Fibroblast of gingiva (primary cell): ENCODE data around the gene ARHGAP31.
"Not testable (repeated sequence)": the region's sequence is repeated elsewhere in the genome, so short reads cannot be mapped to it uniquely, and the experiment has no call there.

Experiments used
- DNase-seq: peaks from one replicate; pipeline ENCODE4 v3.0.0-alpha.2; 2011; ENCODE audit warnings: low read depth

ARHGAP31 gene

DNA sequence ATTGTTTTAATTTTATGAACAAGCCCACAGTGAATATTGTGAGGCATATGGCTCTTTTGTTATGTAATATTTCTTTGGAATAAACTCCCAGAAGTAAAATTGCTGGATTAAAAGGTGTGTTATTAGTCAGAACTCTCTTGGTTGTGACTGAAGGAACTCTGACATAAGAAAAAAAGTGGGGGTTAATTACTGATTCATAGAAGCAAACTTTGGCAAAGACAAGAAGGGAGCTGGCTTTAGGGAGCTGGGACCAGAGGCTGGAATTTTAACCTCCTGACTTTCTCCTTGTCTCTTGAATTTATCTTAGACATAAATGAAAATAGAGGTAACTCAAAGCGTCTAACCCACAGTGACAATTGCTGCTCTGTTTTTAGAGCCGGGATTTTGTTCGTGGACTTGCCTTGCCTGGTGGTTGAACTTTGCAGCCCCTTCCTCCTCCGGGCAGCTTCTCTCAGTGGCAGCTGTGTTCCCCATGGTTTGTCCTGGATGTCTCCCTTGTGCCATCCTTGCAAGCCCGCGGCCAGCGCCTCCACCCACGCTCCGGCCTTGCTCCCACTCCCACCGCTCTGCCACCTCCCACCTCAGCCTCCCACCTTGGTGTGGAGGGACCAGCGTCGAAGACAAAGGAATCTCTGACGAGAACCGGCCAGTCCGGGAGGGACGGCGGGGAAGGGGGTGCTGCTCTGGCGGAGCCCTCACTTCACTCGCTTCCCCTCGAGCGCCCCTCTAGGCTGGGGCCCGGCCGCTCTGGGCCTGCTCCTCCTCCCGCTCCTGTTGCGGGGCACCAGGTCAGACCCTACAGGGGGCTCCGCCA, 28.0 kb downstream of the ARHGAP31 start:
- DNase-seq, result no peak

DNA sequence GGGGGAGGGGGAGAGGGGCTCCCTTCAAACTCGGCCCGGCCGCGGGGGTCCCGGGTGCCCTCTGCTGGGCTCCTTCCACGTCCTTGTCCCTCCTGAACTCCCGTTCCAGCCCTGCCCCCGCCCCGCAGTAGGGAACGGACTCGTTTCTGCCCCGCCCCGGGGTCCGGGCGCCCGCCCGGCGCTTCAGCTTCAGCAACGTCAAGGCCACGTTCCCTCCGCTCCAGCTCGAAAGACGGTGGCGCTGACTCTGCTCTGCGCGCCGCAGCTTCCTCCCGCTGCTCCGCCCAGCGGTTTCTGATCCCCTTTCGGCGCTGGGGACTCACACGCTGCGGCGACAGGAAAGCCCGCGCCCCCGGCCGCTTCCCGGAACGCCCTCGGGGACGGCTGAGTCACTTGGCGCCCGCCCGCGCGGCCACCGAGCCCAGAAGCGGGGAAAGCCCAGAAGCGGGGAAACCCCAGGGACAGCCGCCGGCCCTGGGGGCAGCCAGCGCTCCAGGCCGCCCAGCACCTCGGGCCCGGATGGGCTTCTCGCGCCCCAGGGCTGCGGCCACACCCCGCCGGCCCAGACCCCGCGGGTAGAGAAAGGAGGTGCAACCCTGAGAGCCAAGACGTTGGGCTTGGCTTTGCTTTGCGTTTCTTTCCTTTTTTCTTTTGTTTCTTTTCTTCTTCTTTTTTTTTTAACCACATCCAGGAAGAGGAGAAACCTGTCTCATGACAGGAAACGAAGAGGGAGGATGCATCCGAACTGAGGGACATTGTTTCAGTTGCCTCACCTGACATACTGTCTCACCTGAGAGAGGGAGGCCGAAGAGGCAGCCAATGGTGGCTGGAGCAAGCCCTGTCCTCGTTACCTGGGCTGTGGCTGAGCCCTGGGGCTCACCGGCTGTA, 28.9 kb downstream of the ARHGAP31 start:
- peak; percentile 74 for DNase-seq

DNA sequence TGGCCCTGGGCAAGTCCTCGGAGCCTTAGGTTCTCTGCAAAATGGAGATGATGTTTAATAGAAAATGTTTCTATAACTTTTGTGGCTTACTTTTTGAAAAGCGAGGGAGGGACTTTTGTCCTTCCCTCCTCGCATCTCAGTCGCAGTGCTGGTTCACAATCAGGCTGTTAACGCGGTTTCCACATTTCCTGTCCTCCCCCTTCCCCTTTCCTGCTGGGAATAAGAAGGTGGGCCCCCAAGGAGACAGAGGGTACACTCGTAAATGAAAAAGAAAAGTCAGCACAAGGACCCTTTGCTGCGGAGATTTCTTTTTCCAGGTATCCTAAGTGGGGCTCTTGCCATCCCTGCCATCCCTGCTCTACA, 29.5 kb downstream of the ARHGAP31 start:
- DNase-seq, result no peak

GRCh38 chr3:119324899-119325298, 30.7 kb downstream of the ARHGAP31 start:
- DNase-seq, result no peak

GRCh38 chr3:119326976-119327375, 32.8 kb downstream of the ARHGAP31 start:
- no peak for DNase-seq

GRCh38 chr3:119329551-119329950, 35.4 kb downstream of the ARHGAP31 start:
- no peak for DNase-seq

DNA sequence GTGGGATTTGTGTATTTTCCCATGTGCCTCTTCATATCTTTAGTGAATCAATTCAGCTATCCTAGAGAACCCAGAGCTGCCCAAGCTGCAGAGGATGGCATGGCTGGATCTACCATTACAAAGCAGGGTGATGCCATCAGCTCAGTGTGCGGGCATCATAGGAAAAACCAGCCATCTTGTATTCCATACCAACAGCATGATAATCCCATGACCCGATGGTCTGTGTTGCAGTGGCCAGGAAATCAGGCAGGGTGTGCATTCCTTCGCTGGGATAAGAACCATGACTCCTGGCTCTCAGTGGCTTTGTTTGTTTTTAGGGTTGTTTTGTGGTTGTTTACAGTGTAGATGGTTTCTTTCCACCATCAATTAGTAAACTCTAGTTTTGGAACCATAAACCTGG, 36.0 kb downstream of the ARHGAP31 start:
- no peak for DNase-seq

- no peak for DNase-seq
Measured at GRCh38 chr3:119330858-119331257, 36.7 kb downstream of the ARHGAP31 start.

DNA sequence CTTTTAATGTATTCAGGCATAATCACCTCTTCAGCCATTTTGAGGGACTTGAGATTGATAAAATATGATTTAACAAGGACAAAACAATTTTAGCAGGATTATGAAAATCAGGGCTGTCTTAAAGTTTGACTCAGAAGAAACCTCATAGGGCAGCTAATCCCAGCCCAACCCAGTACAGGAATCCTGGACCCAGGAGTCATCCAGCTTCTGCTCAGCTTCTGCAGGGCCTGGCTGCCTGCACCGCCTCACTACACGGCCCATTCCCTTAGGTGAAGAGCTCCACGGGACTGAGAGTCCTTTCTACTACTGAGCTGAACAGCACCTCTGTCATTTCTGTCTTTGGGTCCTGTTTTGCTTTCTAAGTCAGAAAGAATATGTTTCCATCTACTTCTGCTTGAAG, 37.5 kb downstream of the ARHGAP31 start:
- no peak for DNase-seq

DNA sequence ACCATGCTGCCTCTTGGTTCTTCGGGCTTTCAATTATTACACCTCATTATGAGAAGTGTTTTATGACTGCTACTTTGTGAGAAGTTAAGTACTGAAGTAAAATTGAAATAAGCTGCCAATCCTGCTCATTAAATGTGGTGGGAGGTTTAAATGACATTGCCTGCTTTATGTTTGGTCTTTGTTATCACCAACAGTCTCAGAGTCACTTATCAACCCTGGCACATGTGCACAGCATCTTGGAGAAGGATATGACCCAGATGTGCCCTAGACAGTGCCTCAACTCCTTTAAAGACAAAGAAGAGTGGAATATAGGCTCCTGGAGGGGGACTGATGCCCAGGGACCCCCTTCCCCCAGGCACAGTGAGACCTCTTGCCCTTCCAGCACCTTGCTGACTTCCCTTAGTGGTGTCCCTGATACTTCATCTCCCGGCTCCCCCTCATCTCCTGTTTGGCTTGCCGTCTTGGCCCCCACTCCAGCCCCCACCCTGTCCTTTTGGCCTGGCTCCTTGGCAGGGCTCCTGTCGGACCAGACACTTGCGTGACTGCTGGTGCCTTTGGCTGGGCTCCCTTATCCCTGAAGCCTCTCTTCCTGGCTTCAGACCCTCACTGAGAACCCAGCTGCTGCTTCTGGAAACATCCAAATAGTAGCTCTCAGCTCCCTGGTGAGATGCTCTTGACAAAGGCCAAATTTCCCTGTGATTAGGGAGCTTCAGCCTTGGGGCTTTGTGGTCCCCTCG, 39.8 kb downstream of the ARHGAP31 start:
- no peak for DNase-seq

- no peak for DNase-seq
Measured at GRCh38 chr3:119336823-119337222, 42.6 kb downstream of the ARHGAP31 start.

- DNase-seq, result not testable (repeated sequence)
Measured at GRCh38 chr3:119337407-119337806, 43.2 kb downstream of the ARHGAP31 start.

DNA sequence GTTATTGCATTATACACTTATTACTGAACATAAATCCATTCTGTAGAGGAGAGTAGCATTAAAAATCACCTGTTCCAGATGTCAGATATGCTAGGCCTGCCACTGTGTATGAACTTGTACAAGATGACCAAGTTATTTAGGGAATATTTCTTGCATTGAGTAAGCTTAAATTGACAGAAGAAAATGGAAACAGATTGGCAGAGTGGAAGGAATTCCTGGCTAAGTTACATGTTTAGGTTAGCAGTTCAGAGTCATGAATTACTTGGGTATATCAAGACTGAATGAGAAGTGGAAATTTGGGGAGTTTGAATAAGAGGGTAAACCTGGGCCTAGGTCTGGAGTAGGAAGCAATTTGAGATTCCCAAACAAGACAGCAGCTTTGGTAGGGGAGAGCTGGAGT, 44.6 kb downstream of the ARHGAP31 start:
- DNase-seq, result peak; percentile 45

DNA sequence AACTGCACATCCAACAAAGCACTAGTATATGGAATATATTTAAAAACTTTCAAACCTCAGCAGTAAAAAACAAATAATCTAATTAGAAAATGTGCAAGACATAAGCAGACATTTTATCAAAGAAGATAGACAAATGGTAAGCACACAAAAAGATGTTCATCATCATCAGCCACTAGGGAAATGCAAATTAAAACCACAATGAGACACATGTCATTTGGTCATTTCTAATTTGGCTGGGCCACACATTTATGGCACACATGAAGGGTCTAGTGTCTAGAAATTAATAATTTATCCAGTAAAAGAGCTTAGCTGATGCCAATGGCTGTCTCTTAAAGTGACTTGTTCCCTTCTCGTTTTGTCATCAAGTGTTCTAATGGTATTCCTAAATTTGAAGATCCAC, 45.8 kb downstream of the ARHGAP31 start:
- DNase-seq, result no peak

DNA sequence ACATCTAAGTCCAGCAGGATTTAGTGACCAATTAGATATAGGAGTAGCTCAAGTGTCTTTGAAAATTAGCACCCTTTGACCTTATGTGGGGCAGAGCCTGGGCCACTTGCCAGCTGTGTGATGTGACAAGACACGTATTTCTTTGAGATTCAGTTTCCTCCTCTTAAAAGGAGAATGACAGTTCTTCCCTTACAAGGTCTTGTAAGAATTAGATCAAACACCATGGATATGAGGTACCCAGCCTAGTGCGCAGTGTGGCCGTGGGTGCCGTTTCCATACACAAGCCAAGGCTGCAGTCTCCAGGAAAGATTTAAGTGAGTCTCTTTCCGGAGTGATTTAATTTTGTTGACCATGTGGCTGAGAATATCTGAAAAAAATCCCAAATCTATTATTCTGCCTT, 46.3 kb downstream of the ARHGAP31 start:
- no peak for DNase-seq

GRCh38 chr3:119342176-119342575, 48.0 kb downstream of the ARHGAP31 start:
- DNase-seq, result peak; percentile 62

DNA sequence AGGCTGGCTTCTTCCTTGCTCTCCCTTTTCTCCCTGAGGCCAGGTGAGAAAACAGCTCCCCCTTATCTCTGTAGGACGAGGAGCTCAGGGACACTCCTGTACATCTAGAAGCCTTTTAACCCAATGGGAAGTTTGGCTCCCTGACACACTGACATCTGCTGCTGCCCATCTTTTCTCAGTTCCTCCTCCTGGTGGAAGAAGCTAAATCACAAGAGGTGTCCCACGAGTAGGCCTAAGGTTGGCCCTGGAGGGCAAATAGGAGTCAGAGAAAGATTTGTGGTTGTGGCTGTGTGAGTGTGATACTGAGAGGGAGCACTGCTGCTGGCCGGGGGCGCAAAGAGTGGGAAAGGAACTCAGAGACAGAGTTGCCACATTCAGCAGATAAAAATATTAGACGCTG, 49.5 kb downstream of the ARHGAP31 start:
- DNase-seq, result no peak

DNA sequence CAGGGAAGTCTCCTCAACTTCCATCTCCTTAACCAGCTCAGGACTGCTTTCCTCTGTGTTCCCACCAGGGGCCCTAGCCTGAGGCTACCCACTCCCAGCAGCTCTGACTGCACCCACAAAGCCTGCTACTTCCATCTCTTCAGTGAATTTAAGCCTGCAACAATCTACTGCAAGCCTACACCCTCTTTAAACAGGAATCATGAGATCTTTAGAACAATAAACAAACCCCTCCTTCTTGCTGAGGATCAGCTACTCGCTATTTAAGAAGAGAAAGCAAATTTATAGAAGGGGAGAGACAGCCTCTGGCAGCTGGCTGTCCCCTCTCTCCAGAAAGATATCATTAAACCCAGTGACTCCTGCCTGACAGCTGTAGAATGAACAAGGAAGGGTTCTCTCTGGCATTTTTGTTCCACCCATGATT, 51.9 kb downstream of the ARHGAP31 start:
- DNase-seq, result no peak

GRCh38 chr3:119347036-119347435, 52.9 kb downstream of the ARHGAP31 start:
- no peak for DNase-seq

DNA sequence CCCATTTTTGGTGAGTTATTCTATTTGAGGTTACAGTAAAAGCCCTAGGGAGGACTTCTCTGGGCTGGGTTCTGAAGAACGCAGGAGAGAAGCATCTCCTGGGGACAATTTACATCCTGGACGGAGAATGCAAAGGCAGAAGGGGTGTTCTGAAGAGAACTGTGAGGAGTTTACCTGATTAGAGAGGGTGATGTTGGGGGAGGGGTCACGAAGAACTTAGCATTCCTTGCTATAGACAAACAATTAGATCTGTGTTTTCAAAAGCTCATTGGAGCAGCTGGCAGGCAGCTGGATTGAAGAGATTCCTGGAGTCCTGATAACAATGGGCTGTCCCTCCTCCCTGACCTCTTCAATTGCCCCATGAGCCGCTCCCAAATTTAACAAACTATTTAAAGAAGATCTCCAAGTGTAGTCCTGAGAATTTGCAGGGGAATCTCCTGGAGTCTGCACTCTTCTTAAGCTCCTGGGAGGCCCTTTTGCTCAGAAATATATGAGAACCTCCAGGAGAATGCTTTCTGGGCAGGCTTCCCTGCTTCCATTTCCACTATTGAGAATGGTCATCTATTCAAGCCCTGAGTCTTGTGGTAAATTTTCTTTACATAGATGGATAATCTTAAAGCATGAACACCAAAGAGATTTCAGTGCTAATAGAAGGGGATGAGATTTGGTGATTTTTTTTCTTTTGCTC, 55.3 kb downstream of the ARHGAP31 start:
- DNase-seq, result no peak

DNA sequence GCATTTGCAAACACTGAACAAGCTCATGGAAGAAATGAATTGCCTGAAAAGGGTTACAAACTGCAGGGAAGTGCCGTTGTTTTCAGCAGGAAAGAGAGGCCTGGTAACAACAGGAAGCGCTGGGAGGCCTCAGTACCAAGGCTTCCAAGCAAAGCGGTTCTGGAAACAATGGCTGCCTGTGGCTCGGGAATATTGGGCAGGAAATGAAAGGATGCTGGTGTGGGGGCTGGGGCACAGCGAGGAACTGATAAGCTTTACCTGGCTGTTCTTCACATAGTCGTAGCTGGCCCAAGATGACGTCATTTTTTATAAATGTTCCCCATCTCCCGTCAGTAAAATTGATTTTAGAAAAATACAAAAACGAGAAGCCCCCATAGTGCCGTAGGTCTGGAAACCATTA, 55.9 kb downstream of the ARHGAP31 start:
- DNase-seq, result no peak

GRCh38 chr3:119351581-119351980, 57.4 kb downstream of the ARHGAP31 start:
- no peak for DNase-seq
